ENCODE results near the gene SSX2IP. TPM values are rescaled to one million over a fixed set of nuclear protein-coding genes. Genes with fewer than 3 reads are reported as not detected.

The SSX2IP gene
- total RNA-seq, 6 experiments from 2014 or later, result 5.0 to 16.1 (median 8.3) TPM

GRCh38 chr1:84682047-84682446 is 8.2 kb downstream of the SSX2IP start:
- DNase-seq (no peak), ATAC-seq (no peak)
- intact Hi-C loops (cut with DNase I), result no loop called here
- TF ChIP-seq POLR2A (IDR thresholded peaks at IDR 0.05) (no peak), CTCF (IDR thresholded peaks at IDR 0.05) (no peak)
- Histone ChIP-seq H3K27ac (no peak overlapping the region), H3K36me3 (no peaks in the 10 kb centered on the region), H3K9me3 (no peaks in the 10 kb centered on the region), H3K4me3 (no peak overlapping the region), H3K27me3 (no peaks in the 10 kb centered on the region), H3K4me1 (peaks cover 0 to 3% (median 0%) of the 10 kb centered on the region in 4 donors)
- 98% methylated on average over 5 of the region's 5 CpGs for WGBS (ENCODE audit: insufficient coverage, low coverage, low lambda C conversion rate, missing lambda C conversion rate)

- TF ChIP-seq CTCF (IDR thresholded peaks at IDR 0.05) (no peak), POLR2A (IDR thresholded peaks at IDR 0.05) (no peak)
- intact Hi-C loops (cut with DNase I), result no loop called here
- ATAC-seq (no peak), DNase-seq (no peak)
- peaks cover 0 to 3% (median 0%) of the 10 kb centered on the region in 4 donors for H3K4me1 ChIP-seq
- H3K4me3 ChIP-seq, result no peak overlapping the region
- no peak overlapping the region for H3K27ac ChIP-seq
- H3K9me3 ChIP-seq, result no peaks in the 10 kb centered on the region
- no peaks in the 10 kb centered on the region for H3K27me3 ChIP-seq
- WGBS (ENCODE audit: insufficient coverage, low coverage, low lambda C conversion rate, missing lambda C conversion rate), result 88% methylated on average over 6 of the region's 7 CpGs
- H3K36me3 ChIP-seq, result no peaks in the 10 kb centered on the region
Measured at GRCh38 chr1:84677415-84678099, 12.7 kb downstream of the SSX2IP start.

GRCh38 chr1:84675631-84676030 is 14.6 kb downstream of the SSX2IP start:
- intact Hi-C loops (cut with DNase I), result no loop called here
- Histone ChIP-seq H3K4me1 (no peaks in the 10 kb centered on the region), H3K9me3 (no peaks in the 10 kb centered on the region), H3K27me3 (no peaks in the 10 kb centered on the region), H3K27ac (no peak overlapping the region), H3K36me3 (no peaks in the 10 kb centered on the region), H3K4me3 (no peak overlapping the region)
- DNase-seq, result no peak
- ATAC-seq, result no peak
- TF ChIP-seq POLR2A (IDR thresholded peaks at IDR 0.05) (no peak), CTCF (IDR thresholded peaks at IDR 0.05) (no peak)
- 96% methylated on average over 4 of the region's 4 CpGs for WGBS (ENCODE audit: insufficient coverage, low coverage, low lambda C conversion rate, missing lambda C conversion rate)

- Histone ChIP-seq H3K36me3 (no peaks in the 10 kb centered on the region), H3K4me3 (no peak overlapping the region), H3K9me3 (no peaks in the 10 kb centered on the region), H3K27me3 (no peaks in the 10 kb centered on the region), H3K27ac (no peak overlapping the region), H3K4me1 (no peaks in the 10 kb centered on the region)
- no peak for DNase-seq
- intact Hi-C loops (cut with DNase I), result no loop called here
- no peak for ATAC-seq
- no peak for TF ChIP-seq POLR2A (IDR thresholded peaks at IDR 0.05)
- TF ChIP-seq CTCF (IDR thresholded peaks at IDR 0.05), result no peak
- WGBS (ENCODE audit: insufficient coverage, low coverage, low lambda C conversion rate, missing lambda C conversion rate), result 63% methylated on average over 1 of the region's 1 CpG
Measured at GRCh38 chr1:84675106-84675505, 15.2 kb downstream of the SSX2IP start.

All from right lobe of liver (tissue), 6 donors.